Esophagus squamous epithelium (tissue), 4 donors: Measurements from ENCODE around the gene SLC25A22.

Experiments
- CTCF ChIP-seq, 6 experiments: fragments of 450-650 bp in 4 of 6; fragments of 200-600 bp in 2 of 6; sonication (generic) in 2 of 6; IDR thresholded peaks; one replicate each; pipeline ENCODE4 v1.5.1; 2016 to 2019; ENCODE audit warnings: antibody characterized with exemption in 6 of 6, mild to moderate bottlenecking in 4 of 6, moderate library complexity in 4 of 6
- POLR2A ChIP-seq, 4 donors: fragments of 450-650 bp; IDR thresholded peaks; one replicate each; pipeline ENCODE4 v1.6.1; 2017; ENCODE audit warnings: antibody characterized with exemption in 4 of 4, mild to moderate bottlenecking in 4 of 4, moderate library complexity in 3 of 4

- TF ChIP-seq POLR2A (IDR thresholded peaks at IDR 0.05) (no peak), CTCF (IDR thresholded peaks at IDR 0.05) (no peak)
Observed at GRCh38 chr11:765802-766091, 32.3 kb downstream of the SLC25A22 start.
